ENCODE results near the gene TSPAN11.

The TSPAN11 gene

GRCh38 chr12:30979371-30980259 is 53.1 kb downstream of the TSPAN11 start:
- DNase-seq (ENCODE audit: low spot score), result peak; percentile 57

GRCh38 chr12:30980955-30981662 is 54.6 kb downstream of the TSPAN11 start:
- DNase-seq (ENCODE audit: low spot score), result no peak

DNA sequence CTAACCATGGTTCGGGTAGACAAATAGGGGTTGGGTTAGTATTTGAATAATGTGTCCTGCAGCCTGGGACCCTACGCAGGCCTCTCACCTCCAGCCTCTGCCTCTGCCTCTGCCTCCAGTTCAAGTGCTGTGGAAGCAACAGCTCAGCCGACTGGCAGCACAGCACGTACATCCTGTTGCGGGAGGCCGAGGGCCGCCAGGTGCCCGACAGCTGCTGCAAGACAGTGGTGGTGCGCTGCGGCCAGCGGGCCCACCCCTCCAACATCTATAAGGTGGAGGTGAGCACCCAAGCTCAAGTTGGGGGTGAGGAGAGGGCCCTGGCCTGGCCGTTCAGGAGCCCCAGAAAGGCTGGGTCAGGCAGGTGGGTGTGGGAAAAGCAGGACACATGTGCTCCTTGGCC is 55.9 kb downstream of the TSPAN11 start:
- DNase-seq (ENCODE audit: low spot score), result no peak

GRCh38 chr12:30985814-30986452 is 59.4 kb downstream of the TSPAN11 start:
- DNase-seq (ENCODE audit: low spot score), result peak; percentile 86

DNA sequence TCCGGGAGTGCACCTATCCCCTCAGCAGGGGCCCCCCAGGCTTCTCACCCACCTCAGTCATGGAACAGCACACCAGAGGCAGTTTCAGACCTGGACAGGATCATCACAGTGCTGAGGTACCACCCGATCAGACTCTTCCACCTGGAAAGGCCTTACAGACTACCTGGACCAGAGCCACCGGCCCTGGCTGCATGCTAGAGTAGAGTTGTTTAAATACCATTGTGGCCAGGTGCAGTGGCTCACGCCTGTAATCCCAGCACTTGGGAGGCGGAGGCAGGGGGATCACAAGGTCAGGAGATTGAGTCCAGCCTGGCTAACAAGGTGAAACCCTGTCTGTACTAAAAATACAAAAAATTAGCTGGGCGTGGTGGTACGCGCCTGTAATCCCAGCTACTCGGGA is 61.5 kb downstream of the TSPAN11 start:
- no peak for DNase-seq (ENCODE audit: low spot score)

DNA sequence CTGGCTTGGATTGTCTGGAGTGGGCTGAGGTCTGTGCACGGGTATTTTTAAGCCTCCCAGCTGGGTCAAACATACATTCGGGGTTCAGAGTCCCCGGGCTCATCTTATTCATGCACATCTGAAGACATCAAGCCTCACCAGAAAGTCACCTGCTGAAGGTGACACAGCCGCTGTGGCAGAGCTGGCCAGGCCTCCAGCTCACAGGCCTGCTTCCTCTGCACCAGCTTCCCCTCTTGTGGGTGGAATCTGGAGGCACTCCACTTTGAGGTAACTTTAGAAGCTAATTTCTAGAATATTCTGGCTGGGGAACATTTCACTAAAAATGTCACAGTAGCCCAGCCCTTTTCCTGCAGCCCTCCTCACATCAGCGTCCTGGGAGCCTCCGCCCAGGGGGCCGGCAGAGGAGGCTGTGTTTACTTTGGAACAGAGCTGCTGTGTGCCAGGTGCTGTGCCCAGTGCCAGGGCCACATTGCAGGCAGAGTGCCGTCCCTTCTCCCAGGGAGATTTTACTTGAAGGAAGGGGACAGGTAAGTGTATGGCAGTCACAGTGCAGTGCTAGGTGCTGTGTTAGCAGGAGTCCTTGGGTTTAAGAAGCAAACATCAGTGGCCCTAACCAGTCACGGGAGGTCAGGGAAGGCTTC is 62.2 kb downstream of the TSPAN11 start:
- no peak for DNase-seq (ENCODE audit: low spot score)

GRCh38 chr12:30989754-30990153 is 63.2 kb downstream of the TSPAN11 start:
- DNase-seq (ENCODE audit: low spot score), result peak; percentile 45

- DNase-seq (ENCODE audit: low spot score), result no peak
These were observed 63.8 kb downstream of the TSPAN11 start for GRCh38 chr12:30990316-30990715.

DNA sequence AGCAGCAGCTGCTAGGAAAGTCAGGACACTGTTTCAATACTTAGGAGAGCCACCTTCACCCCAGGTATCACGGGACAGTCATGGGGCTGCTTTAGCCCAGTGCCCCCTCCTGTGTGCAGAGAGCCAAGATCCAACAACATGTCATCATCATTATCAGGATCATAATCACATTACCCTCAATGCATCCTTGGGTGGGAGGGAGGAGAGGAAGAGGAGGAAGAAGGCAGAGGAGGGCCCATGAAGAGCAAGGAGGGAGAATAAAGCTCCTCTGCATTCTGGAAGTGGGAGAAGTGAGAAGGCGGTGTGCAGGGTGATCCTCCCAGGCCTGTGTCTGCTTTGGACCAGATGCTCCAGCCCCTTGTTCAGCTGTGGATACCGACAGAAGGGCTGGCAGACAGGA is 64.2 kb downstream of the TSPAN11 start:
- no peak for DNase-seq (ENCODE audit: low spot score)

DNA sequence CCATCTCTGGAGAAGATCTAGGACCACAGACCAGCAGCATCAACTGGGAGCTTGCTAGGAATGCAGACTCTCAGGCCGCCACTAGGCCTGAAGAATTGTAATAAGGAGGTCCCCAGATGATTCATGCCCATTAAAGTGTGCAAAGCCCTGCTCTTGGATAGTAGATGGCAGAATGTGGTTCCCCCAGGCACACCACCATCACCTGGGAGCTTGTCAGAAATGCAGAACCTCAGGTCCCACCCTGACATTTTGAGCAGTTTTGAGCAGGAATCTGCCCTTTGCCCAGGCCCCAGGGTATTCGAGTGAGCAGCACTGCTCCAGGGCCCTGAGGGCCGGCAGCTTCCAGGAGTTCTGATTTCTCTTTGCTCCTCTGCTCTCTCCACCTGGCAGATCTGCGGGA is 64.9 kb downstream of the TSPAN11 start:
- no peak for DNase-seq (ENCODE audit: low spot score)

GRCh38 chr12:30992381-30992780 is 65.8 kb downstream of the TSPAN11 start:
- DNase-seq (ENCODE audit: low spot score), result no peak

GRCh38 chr12:30993766-30994165 is 67.2 kb downstream of the TSPAN11 start:
- DNase-seq (ENCODE audit: low spot score), result no peak

- no peak for DNase-seq (ENCODE audit: low spot score)
These were observed 67.7 kb downstream of the TSPAN11 start for GRCh38 chr12:30994274-30994673.

GRCh38 chr12:30996255-30996654 is 69.7 kb downstream of the TSPAN11 start:
- peak; percentile 73 for DNase-seq (ENCODE audit: low spot score)

DNA sequence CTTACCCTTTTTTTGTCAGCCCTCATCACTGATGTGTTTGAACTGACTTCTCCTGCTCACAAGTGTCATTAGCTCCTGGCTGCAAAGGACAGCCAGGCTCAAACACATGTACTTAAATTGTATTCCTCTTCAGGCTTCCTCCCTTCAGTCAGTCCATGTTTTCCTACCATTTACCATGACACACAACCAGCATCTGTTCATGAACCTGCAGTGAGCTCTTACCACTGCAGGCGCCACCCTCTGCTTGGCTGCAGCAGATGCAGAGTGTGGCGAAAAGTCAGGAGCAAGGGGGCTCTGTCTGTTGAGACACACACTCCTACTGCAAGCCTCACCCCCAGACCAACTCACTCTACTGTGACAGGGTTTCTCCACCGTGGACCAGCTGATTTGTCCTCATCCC is 70.2 kb downstream of the TSPAN11 start:
- no peak for DNase-seq (ENCODE audit: low spot score)

DNA sequence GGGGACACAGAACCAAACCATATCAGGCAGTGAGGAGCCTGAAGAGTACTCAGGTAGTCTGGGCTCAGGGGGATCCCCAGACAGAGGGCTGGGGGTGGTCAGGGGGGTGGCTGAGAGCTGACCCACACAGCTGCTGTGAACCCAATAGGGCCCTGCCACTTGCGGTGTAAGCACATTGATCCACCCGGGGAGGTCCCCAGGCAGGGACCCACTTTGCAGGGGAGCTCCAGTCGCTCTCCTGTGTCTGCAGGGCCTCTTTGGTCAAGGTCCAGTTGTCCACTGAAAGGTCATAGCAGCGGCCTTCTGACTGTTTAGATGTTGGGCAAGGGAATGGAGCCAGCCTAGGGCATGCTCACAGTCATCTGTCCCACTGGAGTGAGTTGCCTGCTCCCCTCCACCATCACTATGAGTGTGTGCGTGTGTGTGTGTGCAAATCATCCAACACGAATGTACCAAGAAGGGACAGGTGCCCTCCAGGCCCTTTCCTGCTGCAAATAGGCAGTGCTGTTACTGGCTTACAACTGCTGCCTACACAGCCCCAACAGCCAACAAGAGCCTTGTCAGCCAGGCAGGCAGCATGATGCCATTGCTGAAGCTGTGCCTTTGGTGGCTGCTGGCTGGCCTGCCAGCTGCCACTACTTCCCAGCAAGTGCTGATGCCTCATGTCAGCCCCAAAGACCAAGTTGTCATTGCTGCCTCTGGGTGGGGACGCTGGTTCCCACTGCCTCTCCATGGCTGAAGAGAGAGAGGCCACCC is 71.3 kb downstream of the TSPAN11 start:
- DNase-seq (ENCODE audit: low spot score), result no peak

DNA sequence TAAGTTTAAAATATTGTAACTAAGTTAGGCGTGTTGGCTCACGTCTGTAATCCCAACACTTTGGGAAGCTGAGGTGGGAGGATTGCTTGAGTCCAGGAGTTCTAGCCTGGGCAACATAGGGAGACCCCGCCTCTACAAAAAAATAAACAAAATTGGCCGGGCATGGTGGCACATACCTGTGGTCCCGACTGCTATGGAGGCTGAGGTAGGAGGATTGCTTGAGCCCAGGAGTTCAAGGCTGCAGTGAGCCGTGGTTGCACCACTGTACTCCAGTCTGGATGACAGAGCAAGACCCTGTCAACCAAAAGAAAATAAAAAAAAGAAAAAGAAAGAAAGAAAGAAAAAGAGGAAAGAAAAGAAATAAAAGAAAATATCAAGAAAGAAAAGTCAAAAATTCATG is 72.5 kb downstream of the TSPAN11 start:
- DNase-seq (ENCODE audit: low spot score), result no peak

GRCh38 chr12:30999723-31000122 is 73.2 kb downstream of the TSPAN11 start:
- DNase-seq (ENCODE audit: low spot score), result no peak

- DNase-seq (ENCODE audit: low spot score), result peak; percentile 69
These were observed 74.2 kb downstream of the TSPAN11 start for GRCh38 chr12:31000751-31001150.

- DNase-seq (ENCODE audit: low spot score), result no peak
These were observed 75.2 kb downstream of the TSPAN11 start for GRCh38 chr12:31001581-31002360.

- no peak for DNase-seq (ENCODE audit: low spot score)
These were observed 75.8 kb downstream of the TSPAN11 start for GRCh38 chr12:31002361-31002725.
